ENCODE results near the gene LEFTY2.

Gene LEFTY2

DNA sequence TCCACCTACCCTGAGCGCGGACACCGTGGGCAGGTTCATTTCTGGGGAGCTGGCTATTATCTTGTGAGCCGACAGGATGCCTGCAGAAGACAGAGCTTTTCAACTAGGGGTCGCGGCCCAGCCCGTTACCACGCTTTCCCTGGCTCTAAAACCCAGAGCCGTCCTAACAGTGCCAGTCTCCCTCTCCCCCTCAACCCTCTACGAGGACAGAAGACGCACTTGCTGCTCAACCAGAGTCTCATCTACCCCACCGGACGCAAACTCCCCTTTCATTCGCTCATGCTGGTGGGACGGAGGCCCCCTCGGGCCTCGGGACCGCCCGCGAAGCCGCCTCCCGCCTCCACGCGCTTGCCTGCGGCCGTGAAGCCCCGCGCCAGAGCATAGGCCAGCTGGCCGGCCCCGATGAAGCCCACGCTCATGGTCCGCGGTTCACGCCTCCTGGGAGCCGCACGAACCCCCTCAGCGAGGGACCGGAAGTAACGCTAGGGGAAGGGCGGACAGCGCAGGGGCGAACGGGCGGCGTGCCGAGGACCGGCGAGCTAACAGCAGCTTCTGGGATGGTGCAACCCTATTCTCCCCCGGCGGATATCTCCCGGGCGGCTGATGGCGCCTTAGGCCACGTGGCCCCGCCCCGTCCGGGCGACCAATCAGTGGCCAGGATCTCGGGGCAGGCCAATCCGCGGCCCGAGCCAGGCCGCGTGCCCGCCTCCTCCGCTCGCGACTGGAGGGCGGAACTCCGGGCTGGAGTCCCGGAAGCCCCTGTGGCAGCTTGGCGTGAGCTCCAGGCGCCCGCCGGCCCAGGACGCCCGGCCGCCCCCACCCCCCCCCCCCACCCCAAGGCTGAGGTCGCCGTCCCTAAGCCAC lies 17.1 kb downstream of the LEFTY2 start, which contains the start of gene PYCR2:
TSS of gene PYCR2 (minus strand) at position 559 of the 864 bp plus-strand sequence. CDS start at position 419, 140 bp downstream.
- Histone ChIP-seq H3K27ac (ENCODE audit: low read length) (peak within 1 kb of the TSS; percentile 53), H3K4me1 (ENCODE audit: insufficient read depth, low read length) (peaks cover 4% of the 10 kb centered on the region), H3K9me3 (ENCODE audit: insufficient read depth, low read depth, low read length) (no peaks in the 10 kb centered on the region), H3K27me3 (ENCODE audit: insufficient read depth, low read length) (no peaks in the 10 kb centered on the region), H3K36me3 (ENCODE audit: insufficient read depth, low read depth, low read length) (peaks cover 37% of the 10 kb centered on the region), H3K9ac (ENCODE audit: low read depth, low read length) (peak within 1 kb of the TSS; percentile 93), H3K4me3 (ENCODE audit: low read length) (peak within 1 kb of the TSS; percentile 86)

DNA sequence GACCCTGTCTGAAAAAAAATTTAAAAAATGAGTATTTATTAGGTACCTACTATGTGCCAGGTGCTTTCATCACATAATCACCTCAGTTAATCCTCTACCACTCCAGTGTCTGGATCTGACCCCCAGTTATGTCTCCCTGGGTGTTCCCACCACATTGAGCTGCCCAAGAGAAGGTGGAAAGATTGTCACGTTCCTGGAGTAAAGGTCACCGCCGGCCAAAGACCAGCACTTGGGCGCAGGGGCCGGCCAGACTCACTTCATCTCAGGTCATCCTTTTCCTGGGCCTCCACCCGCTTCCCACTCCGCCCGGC lies 17.7 kb downstream of the LEFTY2 start:
- no peaks in the 10 kb centered on the region for H3K9me3 ChIP-seq (ENCODE audit: insufficient read depth, low read depth, low read length)
- H3K27ac ChIP-seq (ENCODE audit: low read length) = peak overlapping the region; percentile 53
- H3K36me3 ChIP-seq (ENCODE audit: insufficient read depth, low read depth, low read length) = peaks cover 38% of the 10 kb centered on the region
- no peaks in the 10 kb centered on the region for H3K27me3 ChIP-seq (ENCODE audit: insufficient read depth, low read length)
- H3K4me1 ChIP-seq (ENCODE audit: insufficient read depth, low read length) = peaks cover 4% of the 10 kb centered on the region
- peak overlapping the region; percentile 86 for H3K4me3 ChIP-seq (ENCODE audit: low read length)
- H3K9ac ChIP-seq (ENCODE audit: low read depth, low read length) = peak overlapping the region; percentile 93

DNA sequence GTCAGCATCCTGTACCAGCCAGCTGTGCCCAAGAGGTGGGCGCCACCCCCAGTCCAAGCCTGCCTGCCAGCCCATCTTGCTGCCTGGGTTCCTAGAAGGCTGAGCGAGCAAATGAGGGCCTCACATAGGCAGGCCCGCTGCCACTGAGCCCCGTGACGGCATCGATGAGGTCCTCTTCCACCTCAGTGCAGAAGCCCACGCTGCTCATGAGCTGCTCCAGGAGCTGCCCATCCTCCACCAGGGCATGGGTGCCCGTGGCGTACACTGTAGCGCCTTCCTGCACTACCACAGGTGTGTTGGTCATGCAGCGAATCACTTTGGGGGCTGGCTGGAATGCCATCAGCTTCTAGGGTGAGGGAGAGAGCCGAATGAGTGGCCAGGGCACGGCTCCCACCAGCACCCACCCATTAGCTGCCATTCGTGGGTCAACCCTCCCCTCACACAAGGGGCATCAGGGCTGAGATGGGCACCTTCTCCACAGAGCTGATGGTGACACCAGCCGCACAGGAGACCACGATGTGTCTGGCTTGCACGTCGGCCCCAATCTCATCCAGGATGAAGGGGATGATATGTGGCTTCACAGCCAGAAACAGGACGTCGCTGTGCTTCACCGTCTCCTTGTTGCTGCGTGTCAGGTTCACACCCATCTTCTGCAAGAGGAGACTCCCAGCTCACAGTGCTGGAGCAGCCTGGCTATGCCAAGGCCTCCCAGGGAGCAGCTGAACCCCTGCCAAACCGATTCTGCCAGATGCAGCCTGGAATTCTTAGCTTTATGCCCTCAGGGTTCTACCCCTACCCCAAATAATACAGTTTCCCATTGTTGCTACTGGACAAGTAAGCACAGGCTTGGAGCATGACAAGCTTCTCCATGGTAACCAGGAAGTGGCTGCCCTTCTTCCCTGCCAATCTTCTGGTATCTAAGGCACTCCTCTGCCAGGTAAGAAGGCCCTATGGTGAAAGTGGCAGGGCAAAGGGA lies 19.0 kb downstream of the LEFTY2 start:
- H3K27me3 ChIP-seq (ENCODE audit: insufficient read depth, low read length) = no peaks in the 10 kb centered on the region
- peaks cover 50% of the 10 kb centered on the region for H3K36me3 ChIP-seq (ENCODE audit: insufficient read depth, low read depth, low read length)
- no peaks in the 10 kb centered on the region for H3K9me3 ChIP-seq (ENCODE audit: insufficient read depth, low read depth, low read length)
- H3K27ac ChIP-seq (ENCODE audit: low read length) = no peak overlapping the region
- no peak overlapping the region for H3K9ac ChIP-seq (ENCODE audit: low read depth, low read length)
- H3K4me3 ChIP-seq (ENCODE audit: low read length) = no peak overlapping the region
- peaks cover 4% of the 10 kb centered on the region for H3K4me1 ChIP-seq (ENCODE audit: insufficient read depth, low read length)

DNA sequence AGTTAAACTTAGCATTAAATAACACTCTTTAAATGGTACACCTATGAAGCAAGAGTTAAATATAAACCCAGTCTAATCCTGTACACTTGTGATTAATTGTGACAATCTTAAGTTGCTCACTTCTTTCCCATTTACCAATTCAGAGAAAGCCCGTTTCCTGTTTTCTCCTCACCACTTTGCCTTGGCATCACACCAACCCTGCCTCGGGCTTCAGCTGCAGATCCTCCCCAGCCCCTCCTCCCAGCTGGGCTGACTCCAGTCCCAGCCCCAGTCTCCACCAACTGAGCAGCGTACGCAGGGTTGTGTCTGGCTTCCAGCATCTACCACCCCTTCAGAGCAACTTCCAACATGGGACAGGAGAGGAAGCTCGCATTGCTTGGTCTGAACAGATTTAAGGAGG lies 21.1 kb downstream of the LEFTY2 start:
- Histone ChIP-seq H3K9me3 (ENCODE audit: insufficient read depth, low read depth, low read length) (no peaks in the 10 kb centered on the region), H3K4me1 (ENCODE audit: insufficient read depth, low read length) (peaks cover 4% of the 10 kb centered on the region), H3K27ac (ENCODE audit: low read length) (no peak overlapping the region), H3K27me3 (ENCODE audit: insufficient read depth, low read length) (no peaks in the 10 kb centered on the region), H3K4me3 (ENCODE audit: low read length) (no peak overlapping the region), H3K9ac (ENCODE audit: low read depth, low read length) (no peak overlapping the region), H3K36me3 (ENCODE audit: insufficient read depth, low read depth, low read length) (peaks cover 50% of the 10 kb centered on the region)

DNA sequence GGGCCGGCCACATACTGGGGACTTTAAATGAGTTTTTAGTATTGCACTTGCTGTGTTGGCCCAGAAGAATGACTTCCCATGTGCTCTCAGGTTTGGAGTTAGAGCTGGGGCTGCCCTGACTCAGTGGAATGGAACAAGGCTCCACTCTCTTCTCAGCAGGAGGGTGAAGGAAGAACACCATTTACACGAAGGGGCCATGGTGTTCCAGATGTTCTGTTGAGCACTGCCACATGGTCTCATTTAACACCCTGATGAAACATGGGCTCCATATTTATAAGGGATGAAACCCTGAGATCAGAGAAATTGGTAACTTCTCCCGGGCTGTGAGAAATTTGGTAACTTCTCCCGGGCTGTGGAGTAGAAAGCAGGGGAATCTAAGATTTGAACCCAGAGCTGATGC lies 22.7 kb downstream of the LEFTY2 start:
- Histone ChIP-seq H3K27me3 (ENCODE audit: insufficient read depth, low read length) (no peaks in the 10 kb centered on the region), H3K36me3 (ENCODE audit: insufficient read depth, low read depth, low read length) (peaks cover 50% of the 10 kb centered on the region), H3K4me3 (ENCODE audit: low read length) (no peak overlapping the region), H3K9me3 (ENCODE audit: insufficient read depth, low read depth, low read length) (no peaks in the 10 kb centered on the region), H3K4me1 (ENCODE audit: insufficient read depth, low read length) (peaks cover 4% of the 10 kb centered on the region), H3K27ac (ENCODE audit: low read length) (no peak overlapping the region), H3K9ac (ENCODE audit: low read depth, low read length) (no peak overlapping the region)

DNA sequence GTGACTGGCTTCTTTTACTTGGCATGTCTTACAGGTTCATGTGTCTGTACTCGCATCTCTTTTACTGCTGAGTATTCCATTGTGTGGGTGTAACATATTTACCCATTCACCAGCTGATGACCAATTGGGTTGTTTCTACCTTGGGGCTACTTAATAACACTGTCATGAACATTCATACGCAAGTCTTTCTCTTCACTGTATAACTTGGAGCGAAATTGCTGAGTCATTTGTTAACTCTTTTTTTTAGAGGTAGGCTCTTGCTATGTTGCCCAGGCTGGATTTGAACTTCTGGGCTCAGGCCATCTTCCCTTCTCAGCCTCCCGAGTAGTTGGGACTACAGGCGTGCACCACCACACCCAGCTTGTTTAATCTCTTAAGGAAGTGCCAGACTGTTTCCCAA lies 23.5 kb downstream of the LEFTY2 start:
- Histone ChIP-seq H3K9me3 (ENCODE audit: insufficient read depth, low read depth, low read length) (no peaks in the 10 kb centered on the region), H3K9ac (ENCODE audit: low read depth, low read length) (no peak overlapping the region), H3K4me3 (ENCODE audit: low read length) (no peak overlapping the region), H3K36me3 (ENCODE audit: insufficient read depth, low read depth, low read length) (peaks cover 46% of the 10 kb centered on the region), H3K4me1 (ENCODE audit: insufficient read depth, low read length) (peaks cover under 1% of the 10 kb centered on the region; the same call in 1 of the 2 replicates), H3K27me3 (ENCODE audit: insufficient read depth, low read length) (no peaks in the 10 kb centered on the region), H3K27ac (ENCODE audit: low read length) (no peak overlapping the region)

DNA sequence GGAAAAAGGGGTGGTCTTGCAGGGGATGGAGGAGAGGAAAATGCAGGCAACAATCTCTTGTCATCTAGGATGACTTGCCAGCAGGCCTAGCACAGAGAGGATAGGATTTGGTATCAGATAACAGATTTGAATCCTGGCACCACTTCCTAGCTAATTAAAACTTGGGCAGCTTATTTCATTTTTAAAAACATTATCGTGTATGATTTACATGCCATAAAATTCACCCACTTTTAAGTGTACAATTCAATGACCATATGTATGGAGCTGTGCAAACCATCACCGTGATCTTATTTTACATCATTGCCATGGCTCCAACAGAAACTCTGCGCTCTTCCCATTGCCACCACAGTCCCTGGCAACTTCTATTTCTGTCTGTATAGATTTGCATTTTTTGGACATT lies 23.9 kb downstream of the LEFTY2 start:
- Histone ChIP-seq H3K4me3 (ENCODE audit: low read length) (no peak overlapping the region), H3K27ac (ENCODE audit: low read length) (no peak overlapping the region), H3K4me1 (ENCODE audit: insufficient read depth, low read length) (no peaks in the 10 kb centered on the region), H3K9ac (ENCODE audit: low read depth, low read length) (no peak overlapping the region), H3K27me3 (ENCODE audit: insufficient read depth, low read length) (no peaks in the 10 kb centered on the region; the same call in none of the 2 replicates), H3K36me3 (ENCODE audit: insufficient read depth, low read depth, low read length) (peaks cover 41% of the 10 kb centered on the region), H3K9me3 (ENCODE audit: insufficient read depth, low read depth, low read length) (no peaks in the 10 kb centered on the region)

DNA sequence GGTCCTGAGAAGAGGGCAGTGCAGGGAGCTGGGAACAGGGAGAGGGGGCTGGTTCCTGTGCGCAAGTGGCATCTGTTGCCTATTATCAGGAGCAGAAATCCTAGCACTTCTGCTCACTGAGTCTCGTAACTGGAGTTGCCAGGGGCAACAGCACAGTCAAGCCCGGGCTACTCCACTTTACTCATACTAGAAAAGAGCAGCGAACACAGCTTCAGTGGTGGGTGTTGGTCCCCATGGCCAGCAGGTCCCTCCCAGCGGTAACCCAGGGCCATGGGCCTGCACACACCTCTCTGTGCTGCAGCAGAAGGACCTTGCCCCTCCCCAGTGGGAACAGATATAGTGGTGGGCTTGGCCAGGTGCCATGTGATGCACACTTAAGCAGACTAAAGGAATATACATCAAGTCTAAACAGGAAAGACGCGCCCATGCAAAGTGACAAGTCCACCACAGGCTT lies 25.5 kb downstream of the LEFTY2 start:
- Histone ChIP-seq H3K36me3 (ENCODE audit: insufficient read depth, low read depth, low read length) (peaks cover 26% of the 10 kb centered on the region), H3K27me3 (ENCODE audit: insufficient read depth, low read length) (peaks cover 7% of the 10 kb centered on the region), H3K9ac (ENCODE audit: low read depth, low read length) (no peak overlapping the region), H3K27ac (ENCODE audit: low read length) (no peak overlapping the region), H3K4me3 (ENCODE audit: low read length) (no peak overlapping the region), H3K4me1 (ENCODE audit: insufficient read depth, low read length) (no peaks in the 10 kb centered on the region), H3K9me3 (ENCODE audit: insufficient read depth, low read depth, low read length) (no peaks in the 10 kb centered on the region)

DNA sequence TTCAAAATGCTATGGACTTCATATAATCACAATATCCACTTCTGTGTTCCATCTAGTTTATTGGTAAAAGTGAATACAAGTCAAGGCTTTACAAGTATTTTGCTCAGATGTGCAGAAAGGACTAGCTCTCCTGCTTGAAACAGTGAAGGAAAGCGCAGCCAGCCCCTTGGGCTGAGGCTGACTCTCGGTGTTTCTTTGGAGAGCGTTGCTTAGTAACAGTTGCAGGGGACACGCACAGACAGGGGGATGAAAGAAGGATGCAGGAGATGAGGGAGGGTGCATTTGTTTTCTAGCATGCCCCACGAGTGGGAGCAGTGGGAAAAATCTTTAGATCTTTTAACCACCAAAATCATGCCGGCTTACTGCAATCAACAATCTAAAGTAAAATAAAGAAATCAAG lies 26.1 kb downstream of the LEFTY2 start:
- Histone ChIP-seq H3K27ac (ENCODE audit: low read length) (no peak overlapping the region), H3K27me3 (ENCODE audit: insufficient read depth, low read length) (peaks cover 7% of the 10 kb centered on the region), H3K9me3 (ENCODE audit: insufficient read depth, low read depth, low read length) (no peaks in the 10 kb centered on the region), H3K4me3 (ENCODE audit: low read length) (no peak overlapping the region), H3K9ac (ENCODE audit: low read depth, low read length) (no peak overlapping the region), H3K4me1 (ENCODE audit: insufficient read depth, low read length) (no peaks in the 10 kb centered on the region), H3K36me3 (ENCODE audit: insufficient read depth, low read depth, low read length) (peaks cover 20% of the 10 kb centered on the region)

DNA sequence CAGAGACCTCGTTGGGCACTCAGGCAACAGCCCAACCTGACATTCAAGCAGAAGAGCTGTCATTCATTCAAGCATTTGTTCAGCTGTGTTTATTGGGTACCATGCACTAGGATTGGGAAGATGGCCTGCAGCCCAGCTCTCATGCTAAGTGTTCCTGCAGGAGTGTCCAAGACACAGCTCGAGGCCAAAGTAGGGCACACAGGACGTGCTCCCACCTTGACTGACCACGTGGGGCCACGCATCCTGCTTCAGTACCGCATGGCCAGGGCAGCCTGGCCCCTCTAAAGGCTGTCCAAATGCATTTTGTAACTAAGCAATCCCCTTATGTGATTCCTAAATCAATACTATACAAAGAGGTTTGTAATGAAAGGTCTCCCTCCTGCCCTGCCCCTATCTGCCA lies 26.6 kb downstream of the LEFTY2 start:
- no peak overlapping the region for H3K9ac ChIP-seq (ENCODE audit: low read depth, low read length)
- H3K27ac ChIP-seq (ENCODE audit: low read length) = no peak overlapping the region
- H3K4me1 ChIP-seq (ENCODE audit: insufficient read depth, low read length) = no peaks in the 10 kb centered on the region
- no peak overlapping the region for H3K4me3 ChIP-seq (ENCODE audit: low read length)
- peaks cover 7% of the 10 kb centered on the region for H3K27me3 ChIP-seq (ENCODE audit: insufficient read depth, low read length)
- H3K36me3 ChIP-seq (ENCODE audit: insufficient read depth, low read depth, low read length) = peaks cover 14% of the 10 kb centered on the region
- no peaks in the 10 kb centered on the region for H3K9me3 ChIP-seq (ENCODE audit: insufficient read depth, low read depth, low read length)

DNA sequence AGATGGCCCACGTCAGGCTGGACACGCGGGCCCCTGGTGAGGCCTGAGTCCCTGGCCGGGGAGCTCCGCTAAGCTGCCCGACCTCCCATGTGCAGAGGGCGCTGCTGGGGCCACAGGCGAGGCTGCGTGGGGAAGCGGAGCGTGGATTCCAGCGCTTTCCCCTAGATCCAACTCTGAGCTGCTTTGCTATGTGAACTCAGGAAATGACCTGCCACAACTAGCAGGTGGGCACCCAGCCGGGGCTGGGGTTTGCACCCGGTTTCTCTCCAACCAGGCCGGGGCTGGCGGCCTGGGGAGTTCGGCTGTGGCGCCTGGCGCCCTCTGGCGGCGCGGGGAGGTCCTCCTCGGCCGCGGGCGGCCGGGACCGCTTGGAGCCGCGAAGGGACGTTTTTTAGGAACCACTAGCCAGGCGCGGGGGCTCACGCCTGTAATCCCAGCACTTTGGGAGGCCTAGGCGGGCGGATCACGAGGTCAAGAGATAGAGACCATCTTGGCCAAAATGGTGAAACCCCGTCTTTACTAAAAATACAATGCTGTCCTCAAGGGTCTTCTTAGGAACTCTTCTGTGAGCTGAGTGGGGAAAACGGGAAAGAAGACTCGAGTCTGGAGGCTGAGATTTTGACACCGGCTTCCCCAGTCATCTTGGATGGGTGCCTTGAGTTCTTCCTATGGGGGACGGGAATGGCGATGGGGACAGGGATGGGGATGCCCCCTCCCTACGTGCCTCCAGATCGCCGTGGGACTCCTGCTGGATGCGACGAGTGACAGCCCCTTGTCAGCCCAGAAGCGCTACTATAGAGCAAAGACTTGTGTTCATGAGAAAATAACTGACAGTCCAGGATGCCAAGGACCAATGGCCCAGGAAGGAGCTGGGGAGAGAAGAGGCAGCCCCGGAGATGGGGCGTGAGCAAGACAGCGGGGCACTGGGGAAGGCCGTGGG lies 29.6 kb downstream of the LEFTY2 start:
- H3K9ac ChIP-seq (ENCODE audit: low read depth, low read length) = no peak overlapping the region
- no peaks in the 10 kb centered on the region for H3K9me3 ChIP-seq (ENCODE audit: insufficient read depth, low read depth, low read length)
- H3K36me3 ChIP-seq (ENCODE audit: insufficient read depth, low read depth, low read length) = no peaks in the 10 kb centered on the region
- H3K27me3 ChIP-seq (ENCODE audit: insufficient read depth, low read length) = peaks cover 7% of the 10 kb centered on the region
- H3K4me1 ChIP-seq (ENCODE audit: insufficient read depth, low read length) = no peaks in the 10 kb centered on the region
- no peak overlapping the region for H3K4me3 ChIP-seq (ENCODE audit: low read length)
- H3K27ac ChIP-seq (ENCODE audit: low read length) = no peak overlapping the region

Data from iPS-20b (cell line).